K562 (cell line): ENCODE data around the gene UCN. TPM values are rescaled to one million over a fixed set of nuclear protein-coding genes. Genes with fewer than 3 reads are reported as not detected.

Experiments used
- CXXC5 ChIP-seq: fragments of 250-450 bp; sonication (Bioruptor Pico); IDR thresholded peaks from 2 replicates; pipeline ENCODE4 v1.8.0; 2022; ENCODE audit warnings: inconsistent platforms, mild to moderate bottlenecking, moderate library complexity
- IRF1 ChIP-seq: sonication (generic); formaldehyde crosslinking; IDR thresholded peaks from 2 replicates; pipeline ENCODE4 v1.8.0; 2022; ENCODE audit warnings: missing genetic modification reagents, mild to moderate bottlenecking, borderline replicate concordance
- MTA1 ChIP-seq: fragments of 450-650 bp; IDR thresholded peaks from 2 replicates; pipeline ENCODE4 v1.6.1; 2017; ENCODE audit warnings: borderline replicate concordance
- NBN ChIP-seq: fragments of 450-650 bp; IDR thresholded peaks from 2 replicates; pipeline ENCODE4 v1.6.1; 2016; ENCODE audit warnings: low read depth, mild to moderate bottlenecking
- NCOR1 ChIP-seq: fragments of 450-650 bp; IDR thresholded peaks from 2 replicates; pipeline ENCODE4 v1.6.1; 2016; ENCODE audit warnings: mild to moderate bottlenecking, moderate library complexity
- PHB2 ChIP-seq: fragments of 450-650 bp; IDR thresholded peaks from 2 replicates; pipeline ENCODE4 v1.6.1; 2017; ENCODE audit warnings: low read depth
- POLR2A ChIP-seq: fragments of 450-650 bp; conservative IDR thresholded peaks from 2 replicates; pipeline ENCODE4 v1.6.1; 2016
- POU5F1 ChIP-seq: fragments of 150-350 bp; IDR thresholded peaks from 2 replicates; pipeline ENCODE4 v1.6.1; 2014; ENCODE audit warnings: borderline replicate concordance, low read length, low read depth, mild to moderate bottlenecking; ENCODE audit not compliant: partially characterized antibody
- RREB1 ChIP-seq: fragments of 250-450 bp; sonication (Bioruptor Pico); IDR thresholded peaks from 2 replicates; pipeline ENCODE4 v1.4.0; 2020
- SMARCB1 ChIP-seq: IDR thresholded peaks from 2 replicates; pipeline ENCODE4 v1.6.1; 2011; ENCODE audit warnings: improper control_type of control experiment, low read depth; ENCODE audit not compliant: insufficient read length
- ZNF408 ChIP-seq: fragments of 250-450 bp; sonication (Bioruptor Pico); IDR thresholded peaks from 2 replicates; pipeline ENCODE4 v1.4.0; 2020; ENCODE audit warnings: low read depth, mild to moderate bottlenecking, moderate library complexity
- ZNF431 ChIP-seq: sonication (generic); formaldehyde crosslinking; IDR thresholded peaks from 2 replicates; pipeline ENCODE4 v1.8.0; 2022; ENCODE audit warnings: mild to moderate bottlenecking, missing genetic modification reagents
- ZNF583 ChIP-seq: fragments of 250-450 bp; sonication (Bioruptor Pico); IDR thresholded peaks from 2 replicates; pipeline ENCODE4 v1.4.0; 2020
- ZNF644 ChIP-seq: fragments of 200-800 bp; sonication (Bioruptor generic); IDR thresholded peaks from 2 replicates; pipeline ENCODE4 v1.6.1; 2016; ENCODE audit warnings: low read depth, missing genetic modification characterization, missing compliant biosample characterization
- polyA plus RNA-seq, 8 experiments: library from polyadenylated mRNA; depleted of rRNA in 4 of 8; stranded (reverse) in 5 of 8; unstranded in 3 of 8; fragments of >200 nt; fragmentation: Nextera tagmentation in 2 of 8; fragmentation: Illumina TruSeq in 1 of 8; extraction: Ambion mirVana in 2 of 8; extraction: Trizol in 1 of 8; gene quantifications; 2 replicates each; pipeline versions ENCODE4 v1.2.1 to v1.2.3, GENCODE V29; 2011 to 2014; ENCODE audit warnings: inconsistent platforms in 1 of 8, missing spikeins in 1 of 8
- total RNA-seq, 7 experiments: library from RNA; depleted of rRNA in 6 of 7; stranded (reverse); fragments of >200 nt in 6 of 7; fragmentation: Illumina TruSeq in 2 of 7; extraction: Trizol in 2 of 7; gene quantifications; 2 replicates each; pipeline versions ENCODE4 v1.2.1 to v1.2.3, GENCODE V29; 2011 to 2021; ENCODE audit warnings: low replicate concordance in 1 of 7
- TF ChIP-seq, protein P1 (sequence below): IDR thresholded peaks from 3 replicates; pipeline ENCODE4 v1.6.1; 2011; ENCODE audit warnings: borderline replicate concordance, mild to moderate bottlenecking, moderate library complexity; ENCODE audit not compliant: insufficient read length; ENCODE audit errors: extremely low read depth
- TF ChIP-seq, protein P2 (sequence below), 2 experiments: IDR thresholded peaks; 2 replicates each; pipeline ENCODE4 v1.6.1; 2012; ENCODE audit warnings: improper control_type of control experiment in 2 of 2, low read depth in 2 of 2, low read length in 2 of 2, borderline replicate concordance in 1 of 2

The UCN gene
- total and polyA plus RNA-seq, 9 of the 15 experiments (the other 6 are each of a cell fraction or from before 2014, with no cell fraction given), result 0.10 to 2.7 (median 0.43) TPM

GRCh38 chr2:27356382-27357181 is 48.3 kb upstream of the UCN start, which contains the start of gene GTF3C2 (continued):
- TF ChIP-seq POLR2A, result peak; percentile 88
- TF ChIP-seq PHB2, result no peak
- no peak for TF ChIP-seq SMARCB1
- peak; percentile 10 for TF ChIP-seq POU5F1
- TF ChIP-seq CXXC5, result peak; percentile 80
- TF ChIP-seq ZNF644, result no peak
- no peak; the same call in 1 of the 2 replicates for TF ChIP-seq ZNF583 (CRISPR knock-in tag)
- peak; percentile 50 for TF ChIP-seq NCOR1
- TF ChIP-seq, protein P1, sequence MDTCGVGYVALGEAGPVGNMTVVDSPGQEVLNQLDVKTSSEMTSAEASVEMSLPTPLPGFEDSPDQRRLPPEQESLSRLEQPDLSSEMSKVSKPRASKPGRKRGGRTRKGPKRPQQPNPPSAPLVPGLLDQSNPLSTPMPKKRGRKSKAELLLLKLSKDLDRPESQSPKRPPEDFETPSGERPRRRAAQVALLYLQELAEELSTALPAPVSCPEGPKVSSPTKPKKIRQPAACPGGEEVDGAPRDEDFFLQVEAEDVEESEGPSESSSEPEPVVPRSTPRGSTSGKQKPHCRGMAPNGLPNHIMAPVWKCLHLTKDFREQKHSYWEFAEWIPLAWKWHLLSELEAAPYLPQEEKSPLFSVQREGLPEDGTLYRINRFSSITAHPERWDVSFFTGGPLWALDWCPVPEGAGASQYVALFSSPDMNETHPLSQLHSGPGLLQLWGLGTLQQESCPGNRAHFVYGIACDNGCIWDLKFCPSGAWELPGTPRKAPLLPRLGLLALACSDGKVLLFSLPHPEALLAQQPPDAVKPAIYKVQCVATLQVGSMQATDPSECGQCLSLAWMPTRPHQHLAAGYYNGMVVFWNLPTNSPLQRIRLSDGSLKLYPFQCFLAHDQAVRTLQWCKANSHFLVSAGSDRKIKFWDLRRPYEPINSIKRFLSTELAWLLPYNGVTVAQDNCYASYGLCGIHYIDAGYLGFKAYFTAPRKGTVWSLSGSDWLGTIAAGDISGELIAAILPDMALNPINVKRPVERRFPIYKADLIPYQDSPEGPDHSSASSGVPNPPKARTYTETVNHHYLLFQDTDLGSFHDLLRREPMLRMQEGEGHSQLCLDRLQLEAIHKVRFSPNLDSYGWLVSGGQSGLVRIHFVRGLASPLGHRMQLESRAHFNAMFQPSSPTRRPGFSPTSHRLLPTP, result no peak
- peak; percentile 56 for TF ChIP-seq NBN
- TF ChIP-seq, protein P2, sequence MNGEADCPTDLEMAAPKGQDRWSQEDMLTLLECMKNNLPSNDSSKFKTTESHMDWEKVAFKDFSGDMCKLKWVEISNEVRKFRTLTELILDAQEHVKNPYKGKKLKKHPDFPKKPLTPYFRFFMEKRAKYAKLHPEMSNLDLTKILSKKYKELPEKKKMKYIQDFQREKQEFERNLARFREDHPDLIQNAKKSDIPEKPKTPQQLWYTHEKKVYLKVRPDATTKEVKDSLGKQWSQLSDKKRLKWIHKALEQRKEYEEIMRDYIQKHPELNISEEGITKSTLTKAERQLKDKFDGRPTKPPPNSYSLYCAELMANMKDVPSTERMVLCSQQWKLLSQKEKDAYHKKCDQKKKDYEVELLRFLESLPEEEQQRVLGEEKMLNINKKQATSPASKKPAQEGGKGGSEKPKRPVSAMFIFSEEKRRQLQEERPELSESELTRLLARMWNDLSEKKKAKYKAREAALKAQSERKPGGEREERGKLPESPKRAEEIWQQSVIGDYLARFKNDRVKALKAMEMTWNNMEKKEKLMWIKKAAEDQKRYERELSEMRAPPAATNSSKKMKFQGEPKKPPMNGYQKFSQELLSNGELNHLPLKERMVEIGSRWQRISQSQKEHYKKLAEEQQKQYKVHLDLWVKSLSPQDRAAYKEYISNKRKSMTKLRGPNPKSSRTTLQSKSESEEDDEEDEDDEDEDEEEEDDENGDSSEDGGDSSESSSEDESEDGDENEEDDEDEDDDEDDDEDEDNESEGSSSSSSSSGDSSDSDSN (IDR thresholded peaks at IDR 0.05; ENCODE audit: borderline replicate concordance in 1 of 2, low read depth in 2 of 2, low read length in 2 of 2), result peak; percentile 76 to 92; a peak in 3 of 4 replicates
- TF ChIP-seq MTA1, result peak; percentile 98
- no peak for TF ChIP-seq ZNF408 (CRISPR knock-in tag)
- no peak for TF ChIP-seq RREB1
- TF ChIP-seq IRF1 (CRISPR knock-in tag), result no peak
- 0 out of 2 replicates have a peak, but pooled peaks have one; percentile 39 for TF ChIP-seq ZNF431 (CRISPR knock-in tag)
